Measurements from ENCODE around the gene XRN1.

DNA sequence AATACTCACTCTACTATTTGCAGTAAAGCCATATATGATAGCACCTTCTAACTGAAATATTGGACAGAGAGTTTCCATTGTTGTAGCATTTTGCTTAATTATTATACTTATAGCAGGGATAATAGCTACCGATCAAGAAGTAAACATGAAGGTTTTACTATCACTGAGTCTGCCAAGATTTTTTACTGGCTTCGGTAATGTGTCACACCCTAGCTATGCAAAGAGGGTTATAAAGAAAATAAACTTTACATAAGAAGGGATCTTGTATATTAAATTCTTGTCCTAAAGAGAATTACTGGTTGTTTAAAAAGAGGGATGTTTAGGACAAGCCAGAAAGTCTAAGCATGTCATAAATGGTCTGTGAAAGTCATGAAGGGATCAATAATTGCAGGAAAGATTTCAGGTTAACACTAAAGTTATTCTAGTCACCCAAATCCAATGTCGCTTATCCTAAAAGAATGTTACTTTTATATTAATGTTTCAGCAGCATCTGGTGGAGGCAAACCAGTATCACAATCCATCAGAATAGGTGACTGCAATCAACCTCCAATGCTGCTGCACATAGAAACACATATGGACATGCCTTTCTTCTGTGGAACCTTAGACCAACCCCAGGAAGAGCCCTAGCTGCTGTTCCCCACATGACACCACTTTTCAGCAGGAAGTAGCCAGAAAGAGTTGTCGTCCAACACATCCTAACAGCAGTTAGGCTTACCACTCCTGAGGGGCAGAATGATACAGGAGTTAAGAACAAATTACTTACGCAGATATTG, 159.8 kb downstream of the XRN1 start:
- no peak for TF ChIP-seq EZH2 (IDR thresholded peaks at IDR 0.05; ENCODE audit: low read depth)
- TF ChIP-seq CTCF (conservative IDR thresholded peaks at IDR 0.05) = no peak

Measured in PC-9 (cell line).